GM21717 (cell line): ENCODE measurements around the gene GRAMD2B.
A peak's percentile ranks its signal among the peaks of the same experiment; 100 is the strongest.

Source experiments
- ATAC-seq: cut with Tn5 transposase; IDR thresholded peaks from one replicate; pipeline ENCODE4 v1.9.1; 2021; ENCODE audit warnings: mild to moderate bottlenecking, moderate library complexity; ENCODE audit not compliant: unreplicated experiment

Gene GRAMD2B

GRCh38 chr5:126531543-126532120 is 108.4 kb downstream of the GRAMD2B start:
- no peak for ATAC-seq

DNA sequence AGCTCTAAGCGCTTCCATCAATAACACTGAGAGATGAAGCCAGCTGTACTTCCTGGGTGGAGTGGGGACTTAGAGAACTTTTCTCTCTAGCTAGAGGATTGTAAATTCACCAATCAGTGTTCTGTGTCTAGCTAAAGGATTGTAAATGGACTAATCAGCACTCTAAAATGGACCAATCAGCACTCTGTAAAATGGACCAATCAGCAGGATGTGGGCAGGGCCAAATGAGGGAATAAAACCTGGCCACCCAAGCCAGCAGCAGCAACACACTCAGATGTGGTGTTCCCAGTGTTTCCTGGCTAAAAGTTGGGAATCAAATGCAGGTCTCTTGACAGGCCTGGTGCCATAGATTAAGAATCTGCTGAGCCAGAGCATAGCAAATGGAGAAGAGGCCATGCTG is 111.3 kb downstream of the GRAMD2B start:
- ATAC-seq, result no peak

DNA sequence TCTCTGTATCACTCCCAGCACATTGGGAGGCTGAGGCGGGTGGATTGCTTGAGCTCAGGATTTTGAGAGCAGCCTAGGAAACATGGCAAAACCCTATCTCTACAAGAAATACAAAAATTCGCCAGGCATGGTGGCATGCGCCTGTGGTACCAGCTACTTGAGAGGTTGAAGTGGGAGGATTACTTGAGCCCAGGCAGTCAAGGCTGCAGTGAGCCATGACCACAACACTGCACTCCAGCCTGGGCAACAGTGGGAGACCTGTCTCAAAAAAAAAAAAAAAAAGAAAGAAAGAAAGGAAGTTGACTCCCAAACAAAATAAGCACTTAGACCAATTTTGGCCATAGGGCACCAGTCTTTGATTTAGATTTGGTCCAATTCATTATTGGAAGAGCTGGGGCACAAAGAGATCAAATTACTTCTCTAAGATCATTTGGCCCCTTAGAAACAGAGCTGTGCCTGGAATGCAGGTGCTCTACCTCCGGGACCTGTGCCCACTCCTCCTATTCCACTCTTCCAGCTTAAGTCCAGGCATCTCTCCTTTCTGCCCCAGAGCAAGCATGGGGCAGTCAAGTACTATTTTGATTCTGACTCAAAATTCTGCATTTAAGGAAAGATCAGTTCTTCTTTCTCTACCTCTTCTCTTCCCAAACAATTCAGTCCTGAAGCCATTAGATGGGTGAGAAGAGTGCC is 112.8 kb downstream of the GRAMD2B start:
- no peak for ATAC-seq

GRCh38 chr5:126536874-126537273 is 113.7 kb downstream of the GRAMD2B start:
- no peak for ATAC-seq

DNA sequence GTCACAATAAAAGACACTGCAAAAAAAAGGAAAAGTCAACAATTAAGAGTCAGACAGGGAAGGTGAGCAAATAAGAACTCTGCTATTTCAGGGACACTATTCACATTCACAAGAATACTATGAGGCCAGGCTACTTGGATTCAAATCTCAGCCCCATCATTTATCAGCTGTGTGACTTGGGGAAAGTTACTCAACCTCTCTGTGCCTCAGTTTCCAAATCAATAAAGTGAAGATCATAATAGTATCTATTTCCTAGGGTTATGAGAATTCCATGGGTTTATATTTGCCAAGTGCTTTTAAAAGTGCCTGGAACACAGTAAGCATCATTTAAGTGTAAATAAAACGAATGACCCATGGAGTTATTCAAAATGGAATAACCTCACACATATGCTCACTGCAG is 115.4 kb downstream of the GRAMD2B start:
- no peak for ATAC-seq

DNA sequence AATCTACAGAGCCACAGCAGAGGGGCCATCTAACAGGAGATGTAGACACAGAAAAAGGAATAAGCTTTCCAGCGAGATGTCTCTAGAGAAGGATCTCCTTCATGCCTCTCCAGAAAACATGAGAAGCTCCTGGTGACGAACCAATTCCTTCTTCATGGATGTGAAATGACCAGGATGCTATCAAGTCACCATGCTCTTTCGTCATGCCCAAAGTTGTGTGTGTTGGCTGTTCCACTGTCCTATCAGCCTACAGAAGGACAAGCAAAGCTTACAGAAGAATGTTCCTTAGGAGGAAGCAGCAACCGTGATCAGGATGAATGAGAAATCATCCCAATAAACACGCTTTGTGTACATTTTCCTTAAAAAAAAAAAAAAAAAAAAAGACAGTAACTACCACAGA is 117.4 kb downstream of the GRAMD2B start:
- no peak for ATAC-seq

GRCh38 chr5:126542441-126542840 is 119.2 kb downstream of the GRAMD2B start:
- ATAC-seq, result peak; percentile 34

- ATAC-seq, result no peak
These were observed 119.8 kb downstream of the GRAMD2B start for GRCh38 chr5:126543009-126543408.

- ATAC-seq, result no peak
These were observed 120.5 kb downstream of the GRAMD2B start for GRCh38 chr5:126543660-126544059.
